Esophagus muscularis mucosa (tissue), 3 donors: ENCODE measurements around the gene ABHD13.
A peak's percentile ranks its signal among the peaks of the same experiment; 100 is the strongest.

ENCODE experiments used
- POLR2A ChIP-seq: fragments of 450-650 bp; IDR thresholded peaks from one replicate; pipeline ENCODE4 v1.6.1; 2017; ENCODE audit warnings: antibody characterized with exemption, moderate library complexity, mild to moderate bottlenecking, low read depth
- TF ChIP-seq, protein P1 (sequence below), 3 experiments: fragments of 200-600 bp in 2 of 3; fragments of 450-650 bp in 1 of 3; sonication (generic) in 2 of 3; IDR thresholded peaks; one replicate each; pipeline ENCODE4 v1.5.1; 2017 to 2019; ENCODE audit warnings: antibody characterized with exemption in 3 of 3, mild to moderate bottlenecking in 2 of 3, moderate library complexity in 1 of 3

DNA sequence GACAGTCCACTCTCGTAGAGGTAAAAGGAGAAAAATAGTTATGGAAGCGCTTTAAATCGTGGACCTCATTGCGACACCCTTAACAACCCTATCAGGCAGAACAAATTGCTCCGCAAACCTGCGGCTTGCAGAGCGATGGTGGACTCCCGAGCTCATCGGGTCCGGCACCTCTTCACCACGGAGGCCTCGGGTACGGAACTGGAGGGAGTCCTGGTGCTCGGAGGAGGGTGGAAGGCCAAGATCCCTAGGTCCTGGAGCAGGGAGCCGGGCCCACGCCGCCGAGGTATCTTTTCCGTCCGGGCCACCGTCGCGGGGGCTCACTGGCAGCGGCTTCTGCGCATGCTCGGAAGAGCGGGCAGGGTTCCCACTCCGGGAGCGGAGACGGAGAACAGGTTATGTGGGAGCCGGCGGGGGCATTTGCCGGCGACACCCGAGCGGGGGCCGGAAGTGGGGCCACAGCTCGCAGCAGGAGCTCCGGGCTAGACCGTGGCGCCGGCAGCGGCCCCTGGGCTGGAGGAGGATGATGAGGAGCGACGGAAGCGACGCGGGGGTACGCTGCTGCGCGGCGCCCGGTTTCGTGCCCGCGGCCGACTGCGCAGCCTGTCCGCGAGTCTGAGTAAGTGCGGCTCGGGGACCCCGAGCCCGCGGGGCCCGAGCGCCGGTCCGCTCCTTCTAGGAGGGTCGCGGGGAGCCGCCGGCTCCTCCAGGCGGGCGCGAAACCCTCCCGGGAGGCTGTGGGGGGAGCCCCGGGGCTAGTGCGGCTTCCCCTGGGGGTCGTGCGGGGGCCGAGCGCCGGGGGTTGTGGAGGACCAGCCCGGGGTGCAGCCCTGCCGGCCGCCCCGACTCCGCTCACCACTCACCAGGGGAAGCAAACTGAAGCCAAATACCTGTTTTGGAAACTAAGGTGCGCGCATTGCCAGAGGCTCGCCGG is at the start of gene ABHD13:
- TF ChIP-seq, protein P1, sequence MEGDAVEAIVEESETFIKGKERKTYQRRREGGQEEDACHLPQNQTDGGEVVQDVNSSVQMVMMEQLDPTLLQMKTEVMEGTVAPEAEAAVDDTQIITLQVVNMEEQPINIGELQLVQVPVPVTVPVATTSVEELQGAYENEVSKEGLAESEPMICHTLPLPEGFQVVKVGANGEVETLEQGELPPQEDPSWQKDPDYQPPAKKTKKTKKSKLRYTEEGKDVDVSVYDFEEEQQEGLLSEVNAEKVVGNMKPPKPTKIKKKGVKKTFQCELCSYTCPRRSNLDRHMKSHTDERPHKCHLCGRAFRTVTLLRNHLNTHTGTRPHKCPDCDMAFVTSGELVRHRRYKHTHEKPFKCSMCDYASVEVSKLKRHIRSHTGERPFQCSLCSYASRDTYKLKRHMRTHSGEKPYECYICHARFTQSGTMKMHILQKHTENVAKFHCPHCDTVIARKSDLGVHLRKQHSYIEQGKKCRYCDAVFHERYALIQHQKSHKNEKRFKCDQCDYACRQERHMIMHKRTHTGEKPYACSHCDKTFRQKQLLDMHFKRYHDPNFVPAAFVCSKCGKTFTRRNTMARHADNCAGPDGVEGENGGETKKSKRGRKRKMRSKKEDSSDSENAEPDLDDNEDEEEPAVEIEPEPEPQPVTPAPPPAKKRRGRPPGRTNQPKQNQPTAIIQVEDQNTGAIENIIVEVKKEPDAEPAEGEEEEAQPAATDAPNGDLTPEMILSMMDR (IDR thresholded peaks at IDR 0.05): no peak
- peak; percentile 34 for TF ChIP-seq POLR2A
